RWPE2 (cell line): ENCODE results near the gene DDX1.
A peak's percentile ranks its signal among the peaks of the same experiment; 100 is the strongest.

Source experiments
- ATAC-seq: fragments of 200-7000 bp; cut with Tn5 transposase; 3 replicates; pipeline ENCODE4 v1.9.1; 2021; ENCODE audit warnings: low read depth
- DNase-seq: peaks from one replicate; pipeline ENCODE4 v3.0.0-alpha.2; 2020; ENCODE audit warnings: low spot score
- H3K27ac ChIP-seq: fragments of 450-650 bp; 2 replicates; pipeline ENCODE4 v1.5.1; 2017; ENCODE audit warnings: mild to moderate bottlenecking; ENCODE audit not compliant: poor library complexity, severe bottlenecking
- H3K27me3 ChIP-seq: fragments of 250-450 bp; sonication (Bioruptor Pico); 2 replicates; pipeline ENCODE4 v1.5.1; 2021; ENCODE audit warnings: mild to moderate bottlenecking, moderate library complexity; ENCODE audit not compliant: insufficient read depth, poor library complexity, severe bottlenecking
- H3K36me3 ChIP-seq: fragments of 250-450 bp; sonication (Bioruptor Pico); 2 replicates; pipeline ENCODE4 v1.5.1; 2020; ENCODE audit warnings: low read depth, mild to moderate bottlenecking, moderate library complexity
- H3K4me1 ChIP-seq: fragments of 250-450 bp; sonication (Bioruptor Pico); 2 replicates; pipeline ENCODE4 v1.5.1; 2021; ENCODE audit warnings: mild to moderate bottlenecking, moderate library complexity; ENCODE audit not compliant: insufficient read depth, poor library complexity, severe bottlenecking
- H3K4me3 ChIP-seq: fragments of 250-450 bp; sonication (Bioruptor Pico); 2 replicates; pipeline ENCODE4 v1.5.1; 2021; ENCODE audit warnings: mild to moderate bottlenecking, moderate library complexity; ENCODE audit not compliant: severe bottlenecking
- H3K9me3 ChIP-seq: fragments of 250-450 bp; sonication (Bioruptor Pico); 2 replicates; pipeline ENCODE4 v1.5.1; 2021; ENCODE audit warnings: mild to moderate bottlenecking, moderate library complexity; ENCODE audit not compliant: severe bottlenecking
- CTCF ChIP-seq: fragments of 450-650 bp; IDR thresholded peaks from one replicate; pipeline ENCODE4 v1.5.1; 2017; ENCODE audit warnings: mild to moderate bottlenecking, moderate library complexity; ENCODE audit not compliant: poor library complexity, severe bottlenecking

Gene DDX1

DNA sequence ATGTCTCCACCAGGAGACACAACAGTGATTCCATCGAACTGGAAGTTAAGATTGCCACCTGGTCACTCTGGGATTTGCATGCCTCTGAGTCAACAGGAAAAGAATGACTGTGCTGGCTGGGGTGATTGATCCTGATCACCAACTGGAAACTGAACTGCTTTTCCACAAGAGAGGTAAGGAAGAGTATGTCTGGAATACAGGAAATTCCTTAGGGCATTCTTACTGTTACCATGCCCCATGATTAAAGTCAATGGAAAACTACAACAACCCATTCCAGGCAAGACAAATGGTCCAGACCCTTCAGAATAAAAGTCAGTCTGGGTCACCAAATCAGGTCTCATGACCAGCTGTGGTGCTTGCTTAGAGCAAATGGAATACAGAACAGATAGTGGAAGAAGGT, 12.0 kb upstream of the DDX1 start:
- no peak for DNase-seq
- no peaks in the 10 kb centered on the region for H3K27me3 ChIP-seq
- peaks cover 7% of the 10 kb centered on the region for H3K4me1 ChIP-seq
- no peak overlapping the region for H3K4me3 ChIP-seq
- peak; percentile 49; the same call in 2 of the 3 replicates for ATAC-seq
- TF ChIP-seq CTCF, result no peak
- H3K9me3 ChIP-seq, result no peaks in the 10 kb centered on the region
- H3K27ac ChIP-seq, result peak overlapping the region; percentile 7
- no peaks in the 10 kb centered on the region for H3K36me3 ChIP-seq

DNA sequence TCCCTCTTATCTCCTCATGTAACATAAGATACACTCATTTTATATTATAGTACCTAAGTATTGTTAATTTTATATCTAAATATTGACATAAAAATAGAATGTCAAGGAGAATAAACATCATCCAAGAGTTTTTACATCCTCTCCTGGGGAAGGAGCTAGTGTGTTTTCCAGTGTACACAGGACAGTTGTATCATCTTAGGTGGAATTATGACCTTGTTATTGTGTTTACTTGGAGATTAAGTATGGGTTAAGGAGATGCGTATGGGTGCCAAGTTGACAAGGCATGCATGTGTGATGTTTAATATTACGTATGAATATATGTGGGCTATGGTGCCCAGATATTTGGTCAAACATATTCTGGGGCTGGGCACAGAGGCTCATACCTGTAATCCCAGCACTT, 11.2 kb upstream of the DDX1 start:
- H3K36me3 ChIP-seq, result no peaks in the 10 kb centered on the region
- H3K4me1 ChIP-seq, result peaks cover 7% of the 10 kb centered on the region
- no peak for ATAC-seq
- no peak for DNase-seq
- no peak overlapping the region for H3K27ac ChIP-seq
- TF ChIP-seq CTCF, result no peak
- H3K4me3 ChIP-seq, result no peak overlapping the region
- H3K27me3 ChIP-seq, result no peaks in the 10 kb centered on the region
- no peaks in the 10 kb centered on the region for H3K9me3 ChIP-seq

- Histone ChIP-seq H3K4me3 (no peak overlapping the region), H3K9me3 (no peaks in the 10 kb centered on the region), H3K36me3 (no peaks in the 10 kb centered on the region), H3K27ac (no peak overlapping the region), H3K27me3 (no peaks in the 10 kb centered on the region), H3K4me1 (peaks cover 7% of the 10 kb centered on the region)
- ATAC-seq, result no peak
- no peak for TF ChIP-seq CTCF
- DNase-seq, result no peak
These were observed 8.8 kb upstream of the DDX1 start for GRCh38 chr2:15582710-15583357.

DNA sequence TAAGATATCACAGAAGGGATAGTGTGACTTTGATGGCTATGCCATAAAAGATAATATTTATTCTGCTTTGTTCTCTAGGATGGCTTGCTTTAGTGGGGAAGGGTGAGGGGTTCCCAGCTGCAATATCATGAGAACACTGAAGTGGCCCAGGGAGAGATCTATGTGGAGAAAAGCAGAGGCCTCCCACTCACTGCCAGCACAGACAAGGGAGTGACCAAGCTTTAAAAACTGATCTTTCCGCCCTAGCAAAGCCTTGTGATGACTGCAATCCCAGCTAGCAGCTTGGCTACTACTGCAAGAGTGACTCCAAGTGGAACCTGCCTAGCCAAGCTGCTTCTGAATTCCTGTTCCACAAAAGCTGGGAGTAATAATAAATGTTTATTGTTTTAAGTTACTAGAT, 7.8 kb upstream of the DDX1 start:
- no peak for TF ChIP-seq CTCF
- no peaks in the 10 kb centered on the region for H3K9me3 ChIP-seq
- H3K36me3 ChIP-seq, result no peaks in the 10 kb centered on the region
- H3K27me3 ChIP-seq, result no peaks in the 10 kb centered on the region
- DNase-seq (no peak), ATAC-seq (no peak)
- no peak overlapping the region for H3K27ac ChIP-seq
- no peak overlapping the region for H3K4me3 ChIP-seq
- peaks cover 7% of the 10 kb centered on the region for H3K4me1 ChIP-seq

DNA sequence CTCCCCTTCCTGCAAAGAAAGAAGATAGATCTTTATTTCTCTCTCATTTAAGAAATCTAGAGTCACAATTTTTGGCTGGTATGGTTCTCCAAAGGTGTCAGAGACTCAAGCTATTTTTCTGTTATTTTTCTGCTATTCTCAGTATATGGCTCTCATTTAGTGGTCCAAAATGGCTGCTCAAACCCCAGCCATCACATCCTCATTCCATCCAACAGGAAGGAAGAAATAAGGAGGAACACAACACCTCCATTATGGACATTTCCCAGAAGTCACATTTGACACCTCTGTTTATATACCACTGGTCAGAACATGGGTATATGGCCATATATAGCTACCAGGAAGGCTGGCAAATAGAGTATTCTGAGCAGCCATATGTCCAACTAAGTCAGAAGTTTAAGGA, 7.4 kb upstream of the DDX1 start:
- Histone ChIP-seq H3K36me3 (no peaks in the 10 kb centered on the region), H3K4me3 (no peak overlapping the region), H3K27me3 (no peaks in the 10 kb centered on the region), H3K27ac (no peak overlapping the region), H3K4me1 (peaks cover 6% of the 10 kb centered on the region), H3K9me3 (no peaks in the 10 kb centered on the region)
- ATAC-seq, result no peak
- TF ChIP-seq CTCF, result no peak
- no peak for DNase-seq
